ENCODE data around the gene MED17. TPM values are rescaled to one million over a fixed set of nuclear protein-coding genes. Genes with fewer than 3 reads are reported as not detected.

The MED17 gene
- total RNA-seq, 1 experiment from 2014 or later, result 41.1 TPM

- no peak for DNase-seq (ENCODE audit: low read depth, low spot score)
- peaks cover 16% of the 10 kb centered on the region; the same call in 1 of the 2 replicates for H4K20me1 ChIP-seq (ENCODE audit: insufficient read depth)
- no peaks in the 10 kb centered on the region for H3K9me2 ChIP-seq (ENCODE audit: insufficient read depth)
- no peaks in the 10 kb centered on the region for H3K9me3 ChIP-seq (ENCODE audit: control insufficient read depth in 1 of 2, insufficient read depth in 1 of 2, low read depth in 1 of 2, low read length in 2 of 2)
- ChIA-PET POLR2A (interaction anchor here (1.1 to 2.4 kb wide), 2 partner anchors 17 to 60 kb away, joined by 4 to 10 read pairs; partner anchors contain the start of genes C11orf54, MED17 and TAF1D), RAD21 (ENCODE audit: low non-redundant PET in 1 of 2, low total read pairs in 2 of 2, uncharacterized antibody in 2 of 2, unreplicated experiment in 2 of 2) (no interaction called here), CTCF (no interaction called here)
- intact Hi-C loops (cut with micrococcal nuclease), result no loop called here
- H3K4me1 ChIP-seq (ENCODE audit: control insufficient read depth in 1 of 2, insufficient read depth in 2 of 2, low read length in 2 of 2), result no peaks in the 10 kb centered on the region
- no peak overlapping the region for H3K27ac ChIP-seq (ENCODE audit: low read depth, low read length)
- no peak overlapping the region for H2AFZ ChIP-seq (ENCODE audit: low read depth, low read length, poor library complexity, severe bottlenecking)
- no TSS peak for BruUV-seq (replicated peaks)
- H3K9ac ChIP-seq (ENCODE audit: low read length), result no peak overlapping the region
- TF ChIP-seq SIN3A (IDR thresholded peaks at IDR 0.05; ENCODE audit: low read depth) (no peak), ELF1 (IDR thresholded peaks at IDR 0.05; ENCODE audit: borderline replicate concordance, low read depth) (no peak), POLR2AphosphoS5 (IDR thresholded peaks at IDR 0.05; ENCODE audit: low read depth, low read length) (no peak), REST (IDR thresholded peaks at IDR 0.05; ENCODE audit: low read depth) (no peak), JUND (IDR thresholded peaks at IDR 0.05) (no peak), FOSL1 (IDR thresholded peaks at IDR 0.05; ENCODE audit: low read depth) (no peak), TCF7L2 (IDR thresholded peaks at IDR 0.05; ENCODE audit: borderline replicate concordance, extremely low read depth, insufficient read depth, insufficient read length) (no peak), EGR1 (IDR thresholded peaks at IDR 0.05; ENCODE audit: low read depth) (no peak), ZBTB33 (IDR thresholded peaks at IDR 0.05; ENCODE audit: extremely low read depth, insufficient replicate concordance, low read length) (no peak), EZH2 (IDR thresholded peaks at IDR 0.05) (no peak)
- peaks cover 54 to 63% of the 10 kb centered on the region in 2 experiments for H3K36me3 ChIP-seq (ENCODE audit: control insufficient read depth in 1 of 2, insufficient read depth in 2 of 2, low read length in 2 of 2)
- no peak overlapping the region for H3K4me2 ChIP-seq (ENCODE audit: low read length)
- no peak overlapping the region for H3K4me3 ChIP-seq (replicated peaks in 1 of 2; ENCODE audit: low read depth in 1 of 2, low read length in 2 of 2)
- peaks cover 68% of the 10 kb centered on the region for H3K79me2 ChIP-seq (ENCODE audit: insufficient read depth, low read length)
- H3K27me3 ChIP-seq (ENCODE audit: insufficient read depth, low read length), result no peaks in the 10 kb centered on the region
- ATAC-seq, result no peak
Measured at GRCh38 chr11:93801366-93801765, 17.3 kb downstream of the MED17 start.
